HL-60 (cell line): ENCODE data around the gene DOK6.

ENCODE experiments used
- DNase-seq, 2 experiments: peaks; one replicate each; pipeline ENCODE4 v3.0.0-alpha.2; 2010 to 2020; ENCODE audit warnings: low read depth in 1 of 2, low spot score in 1 of 2
- H3K27ac ChIP-seq: fragments of 250-450 bp; sonication (Bioruptor Pico); replicated peaks from 2 replicates; pipeline ENCODE4 v1.5.1; 2020; ENCODE audit warnings: mild to moderate bottlenecking, moderate library complexity
- H3K27me3 ChIP-seq: fragments of 250-450 bp; sonication (Bioruptor Pico); 2 replicates; pipeline ENCODE4 v1.5.1; 2021; ENCODE audit warnings: mild to moderate bottlenecking, moderate library complexity; ENCODE audit not compliant: insufficient read depth, poor library complexity, severe bottlenecking
- H3K4me3 ChIP-seq: replicated peaks from 2 replicates; pipeline ENCODE4 v1.5.1; 2011; ENCODE audit warnings: mild to moderate bottlenecking, control low read depth, low read length; ENCODE audit not compliant: insufficient read depth
- GABPA ChIP-seq: IDR thresholded peaks from 2 replicates; pipeline ENCODE4 v1.6.1; 2012; ENCODE audit warnings: low read depth
- POLR2AphosphoS5 ChIP-seq: IDR thresholded peaks from 2 replicates; pipeline ENCODE4 v1.6.1; 2012; ENCODE audit warnings: low read depth
- SPI1 ChIP-seq: IDR thresholded peaks from 2 replicates; pipeline ENCODE4 v1.6.1; 2012; ENCODE audit warnings: low read depth, mild to moderate bottlenecking, borderline replicate concordance
- TF ChIP-seq, protein P1 (sequence below): IDR thresholded peaks from one replicate; pipeline ENCODE4 v1.5.1; 2011; ENCODE audit warnings: low read length, control low read depth, inconsistent platforms; ENCODE audit not compliant: insufficient read depth
- TF ChIP-seq, protein P2 (sequence below): IDR thresholded peaks from 2 replicates; pipeline ENCODE4 v1.6.1; 2012; ENCODE audit warnings: low read depth; ENCODE audit not compliant: insufficient replicate concordance

The DOK6 gene

DNA sequence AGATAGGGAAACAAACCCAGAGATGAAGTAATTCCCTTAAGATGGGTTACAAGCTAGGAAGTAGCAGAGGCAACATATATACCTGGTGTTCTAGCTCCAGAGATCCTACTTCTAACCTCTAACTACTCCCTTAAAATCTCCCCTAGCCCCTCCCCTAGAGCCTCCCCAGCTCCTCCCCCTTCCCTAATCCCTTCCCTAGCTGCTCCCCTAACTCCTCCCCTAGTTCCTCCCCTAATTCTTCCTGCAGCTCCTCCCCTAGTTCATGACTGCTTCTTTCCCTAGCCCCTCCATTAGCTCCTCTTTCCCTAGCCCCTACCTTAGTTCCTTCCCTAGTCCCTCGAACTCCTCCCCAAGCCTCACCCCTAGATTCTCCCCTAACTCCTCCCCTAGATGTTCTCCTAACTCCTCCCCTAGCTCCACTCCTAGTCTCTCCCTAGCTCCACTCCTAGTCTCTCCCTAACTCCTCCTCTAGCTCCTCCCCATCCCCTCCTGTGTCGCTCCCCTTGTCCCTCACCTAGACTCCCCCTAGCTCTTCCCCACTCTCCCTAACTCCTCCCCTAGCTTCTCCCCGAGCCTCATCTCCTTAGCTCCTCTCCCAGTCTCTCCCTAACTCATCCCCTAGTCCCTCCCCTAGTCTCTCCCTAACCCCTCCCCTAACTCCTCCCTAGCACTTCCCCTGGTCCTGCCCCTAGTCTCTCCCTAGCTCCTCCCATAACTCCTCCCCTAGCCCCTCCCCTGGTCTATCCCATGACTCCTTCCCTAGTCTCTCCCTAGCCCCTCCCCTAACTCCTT lies 438.1 kb downstream of the DOK6 start:
- DNase-seq = peak in 1 of 2 experiments; percentile 24
- Histone ChIP-seq H3K27me3 (no peaks in the 10 kb centered on the region), H3K4me3 (no peak overlapping the region), H3K27ac (no peak overlapping the region)
- no peak for TF ChIP-seq POLR2AphosphoS5
- TF ChIP-seq, protein P1, sequence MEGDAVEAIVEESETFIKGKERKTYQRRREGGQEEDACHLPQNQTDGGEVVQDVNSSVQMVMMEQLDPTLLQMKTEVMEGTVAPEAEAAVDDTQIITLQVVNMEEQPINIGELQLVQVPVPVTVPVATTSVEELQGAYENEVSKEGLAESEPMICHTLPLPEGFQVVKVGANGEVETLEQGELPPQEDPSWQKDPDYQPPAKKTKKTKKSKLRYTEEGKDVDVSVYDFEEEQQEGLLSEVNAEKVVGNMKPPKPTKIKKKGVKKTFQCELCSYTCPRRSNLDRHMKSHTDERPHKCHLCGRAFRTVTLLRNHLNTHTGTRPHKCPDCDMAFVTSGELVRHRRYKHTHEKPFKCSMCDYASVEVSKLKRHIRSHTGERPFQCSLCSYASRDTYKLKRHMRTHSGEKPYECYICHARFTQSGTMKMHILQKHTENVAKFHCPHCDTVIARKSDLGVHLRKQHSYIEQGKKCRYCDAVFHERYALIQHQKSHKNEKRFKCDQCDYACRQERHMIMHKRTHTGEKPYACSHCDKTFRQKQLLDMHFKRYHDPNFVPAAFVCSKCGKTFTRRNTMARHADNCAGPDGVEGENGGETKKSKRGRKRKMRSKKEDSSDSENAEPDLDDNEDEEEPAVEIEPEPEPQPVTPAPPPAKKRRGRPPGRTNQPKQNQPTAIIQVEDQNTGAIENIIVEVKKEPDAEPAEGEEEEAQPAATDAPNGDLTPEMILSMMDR = no peak
- TF ChIP-seq GABPA = no peak
- TF ChIP-seq SPI1 = no peak
- TF ChIP-seq, protein P2, sequence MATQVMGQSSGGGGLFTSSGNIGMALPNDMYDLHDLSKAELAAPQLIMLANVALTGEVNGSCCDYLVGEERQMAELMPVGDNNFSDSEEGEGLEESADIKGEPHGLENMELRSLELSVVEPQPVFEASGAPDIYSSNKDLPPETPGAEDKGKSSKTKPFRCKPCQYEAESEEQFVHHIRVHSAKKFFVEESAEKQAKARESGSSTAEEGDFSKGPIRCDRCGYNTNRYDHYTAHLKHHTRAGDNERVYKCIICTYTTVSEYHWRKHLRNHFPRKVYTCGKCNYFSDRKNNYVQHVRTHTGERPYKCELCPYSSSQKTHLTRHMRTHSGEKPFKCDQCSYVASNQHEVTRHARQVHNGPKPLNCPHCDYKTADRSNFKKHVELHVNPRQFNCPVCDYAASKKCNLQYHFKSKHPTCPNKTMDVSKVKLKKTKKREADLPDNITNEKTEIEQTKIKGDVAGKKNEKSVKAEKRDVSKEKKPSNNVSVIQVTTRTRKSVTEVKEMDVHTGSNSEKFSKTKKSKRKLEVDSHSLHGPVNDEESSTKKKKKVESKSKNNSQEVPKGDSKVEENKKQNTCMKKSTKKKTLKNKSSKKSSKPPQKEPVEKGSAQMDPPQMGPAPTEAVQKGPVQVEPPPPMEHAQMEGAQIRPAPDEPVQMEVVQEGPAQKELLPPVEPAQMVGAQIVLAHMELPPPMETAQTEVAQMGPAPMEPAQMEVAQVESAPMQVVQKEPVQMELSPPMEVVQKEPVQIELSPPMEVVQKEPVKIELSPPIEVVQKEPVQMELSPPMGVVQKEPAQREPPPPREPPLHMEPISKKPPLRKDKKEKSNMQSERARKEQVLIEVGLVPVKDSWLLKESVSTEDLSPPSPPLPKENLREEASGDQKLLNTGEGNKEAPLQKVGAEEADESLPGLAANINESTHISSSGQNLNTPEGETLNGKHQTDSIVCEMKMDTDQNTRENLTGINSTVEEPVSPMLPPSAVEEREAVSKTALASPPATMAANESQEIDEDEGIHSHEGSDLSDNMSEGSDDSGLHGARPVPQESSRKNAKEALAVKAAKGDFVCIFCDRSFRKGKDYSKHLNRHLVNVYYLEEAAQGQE = no peak

DNA sequence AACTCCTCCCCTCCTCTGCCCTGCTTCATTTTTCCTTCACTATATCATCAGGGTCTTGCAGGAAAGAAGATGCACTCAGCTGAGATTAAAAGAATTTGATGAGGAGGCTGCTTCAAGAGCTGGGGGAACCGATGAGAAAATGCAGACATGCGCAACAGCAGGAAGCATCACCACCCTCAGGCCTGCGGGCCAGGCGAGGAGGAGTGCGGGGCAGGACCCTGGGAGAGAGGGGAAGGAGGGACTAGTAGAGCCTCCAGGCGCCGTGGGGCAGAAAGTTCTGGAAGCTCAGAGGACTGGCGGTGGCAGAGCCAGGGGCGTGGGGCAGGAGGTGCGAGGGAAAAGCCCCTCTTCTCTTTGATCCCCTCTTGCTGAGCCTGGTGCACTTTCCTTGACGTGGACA lies 438.8 kb downstream of the DOK6 start:
- DNase-seq = no peak

DNA sequence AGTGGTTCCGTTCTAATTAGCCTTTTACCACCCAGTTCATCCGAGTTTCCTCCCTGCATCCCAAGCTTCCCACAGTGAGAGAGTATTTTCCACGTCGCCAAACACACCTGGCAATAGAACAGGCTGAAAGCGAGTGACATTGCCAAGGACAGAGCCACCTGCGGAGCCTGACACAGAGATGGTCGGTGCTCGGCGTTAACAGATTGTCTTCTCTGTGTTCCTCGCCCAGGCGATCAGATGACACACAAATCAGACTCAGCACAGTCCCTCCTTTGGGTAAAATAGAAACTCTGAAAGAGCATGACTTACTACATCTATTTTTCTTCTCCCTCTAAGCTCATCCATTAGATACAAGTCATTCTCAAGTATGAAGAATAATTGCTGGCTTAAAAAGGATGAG lies 439.3 kb downstream of the DOK6 start:
- TF ChIP-seq, protein P2 = no peak
- TF ChIP-seq, protein P1 = no peak
- TF ChIP-seq SPI1 = no peak
- no peak for TF ChIP-seq GABPA
- no peak for TF ChIP-seq POLR2AphosphoS5
- no peak for DNase-seq
- H3K27me3 ChIP-seq = no peaks in the 10 kb centered on the region
- H3K4me3 ChIP-seq = no peak overlapping the region
- no peak overlapping the region for H3K27ac ChIP-seq

More for the DNA sequence above, 438.8 kb downstream of the DOK6 start:
- TF ChIP-seq, protein P1 = no peak
- TF ChIP-seq POLR2AphosphoS5 = no peak
- TF ChIP-seq GABPA = no peak
- no peak for TF ChIP-seq SPI1
- TF ChIP-seq, protein P2 = no peak
- H3K27ac ChIP-seq = no peak overlapping the region
- no peak overlapping the region for H3K4me3 ChIP-seq
- no peaks in the 10 kb centered on the region for H3K27me3 ChIP-seq
